Stimulated activated CD8-positive, alpha-beta memory T cell treated with anti-CD3 and anti-CD28 coated beads, Interleukin-7, amount 100 ng/mL, for 48 hours (primary cell): Measurements from ENCODE around the gene WNT7B.
"Not testable (repeated sequence)": the region's sequence is repeated elsewhere in the genome, so short reads cannot be mapped to it uniquely, and the experiment has no call there.

ENCODE experiments used
- DNase-seq, 2 donors: peaks; one replicate each; pipeline ENCODE4 v3.0.0-alpha.2; 2020; ENCODE audit warnings: low read depth in 1 of 2; ENCODE audit errors: extremely low read depth in 1 of 2

Gene WNT7B

GRCh38 chr22:46008836-46009596 is 32.1 kb upstream of the WNT7B start:
- no peak for DNase-seq

- no peak for DNase-seq
These were observed 31.3 kb upstream of the WNT7B start for GRCh38 chr22:46008291-46008690.

GRCh38 chr22:46007848-46008261 is 30.9 kb upstream of the WNT7B start:
- DNase-seq, result no peak

- no peak for DNase-seq
These were observed 30.3 kb upstream of the WNT7B start for GRCh38 chr22:46007003-46007847.

- peak; percentile 63 to 77 for DNase-seq
These were observed 29.5 kb upstream of the WNT7B start for GRCh38 chr22:46006379-46007002.

GRCh38 chr22:46005116-46005705 is 28.2 kb upstream of the WNT7B start:
- not testable (repeated sequence) for DNase-seq

GRCh38 chr22:46004105-46004866 is 27.3 kb upstream of the WNT7B start:
- DNase-seq, result no peak

- no peak for DNase-seq
These were observed 26.5 kb upstream of the WNT7B start for GRCh38 chr22:46003271-46004091.

- no peak for DNase-seq
These were observed 25.9 kb upstream of the WNT7B start for GRCh38 chr22:46002757-46003270.

GRCh38 chr22:46001426-46002106 is 24.6 kb upstream of the WNT7B start:
- no peak for DNase-seq

- DNase-seq, result no peak
These were observed 24.1 kb upstream of the WNT7B start for GRCh38 chr22:46001046-46001425.

GRCh38 chr22:46000081-46001027 is 23.4 kb upstream of the WNT7B start:
- DNase-seq, result no peak

GRCh38 chr22:45999379-45999971 is 22.5 kb upstream of the WNT7B start:
- no peak for DNase-seq

- DNase-seq, result no peak
These were observed 21.8 kb upstream of the WNT7B start for GRCh38 chr22:45998638-45999378.

GRCh38 chr22:45997777-45998637 is 21.0 kb upstream of the WNT7B start:
- DNase-seq, result no peak
